Mesenteric fat pad (tissue), 1 donor: Measurements from ENCODE around the gene CPOX. TPM values are rescaled to one million over a fixed set of nuclear protein-coding genes. Genes with fewer than 3 reads are reported as not detected.

ENCODE experiments used
- DNase-seq: peaks from one replicate; pipeline ENCODE4 v3.0.0-alpha.2; 2020; ENCODE audit warnings: low spot score
- total RNA-seq: library from RNA; stranded (reverse); fragmentation: NEBNext Ultra II Directional; extraction: Animal tissue kit (Norgen Biotek cat#: 25700); gene quantifications from one replicate; pipeline ENCODE4 v1.2.1, GENCODE V29; 2021
- donor health status: DM: yes; HTN: yes; CAD: no.

Gene CPOX
- total RNA-seq, 1 donor from 2014 or later, result 14.7 TPM

GRCh38 chr3:98541695-98542094 lies 51.7 kb downstream of the CPOX start:
- no peak for DNase-seq

GRCh38 chr3:98540346-98540745 lies 53.1 kb downstream of the CPOX start:
- DNase-seq, result no peak

- DNase-seq, result no peak
Observed at GRCh38 chr3:98536456-98537017, 56.9 kb downstream of the CPOX start.

GRCh38 chr3:98534734-98535133 lies 58.7 kb downstream of the CPOX start:
- DNase-seq, result no peak

- no peak for DNase-seq
Observed at GRCh38 chr3:98534168-98534567, 59.2 kb downstream of the CPOX start.

- DNase-seq, result no peak
Observed at GRCh38 chr3:98532709-98533571, 60.5 kb downstream of the CPOX start.

GRCh38 chr3:98532275-98532637 lies 61.2 kb downstream of the CPOX start:
- DNase-seq, result no peak

- no peak for DNase-seq
Observed at GRCh38 chr3:98531622-98532274, 61.7 kb downstream of the CPOX start, which contains the start of gene GPR15. Gene GPR15 (plus strand): TSS chr3:98531978. CDS start chr3:98532034, 56 bp downstream.

GRCh38 chr3:98530676-98531075 lies 62.7 kb downstream of the CPOX start:
- no peak for DNase-seq

GRCh38 chr3:98529856-98530459 lies 63.5 kb downstream of the CPOX start:
- DNase-seq, result no peak

Other genes starting within 250 kb of the CPOX start
- not detected for gene OR5K4, start 239.8 kb downstream of the CPOX start, total RNA-seq
- gene OR5K3, start 202.9 kb downstream of the CPOX start, total RNA-seq, result not detected
- not detected for gene OR5K1, start 130.4 kb downstream of the CPOX start, total RNA-seq
- gene OR5K2, start 95.9 kb downstream of the CPOX start, total RNA-seq, result not detected
- 79.2 TPM for gene CLDND1, start 70.7 kb downstream of the CPOX start, total RNA-seq
- not detected for gene GPR15, start 61.6 kb downstream of the CPOX start, total RNA-seq
- 9.4 TPM for gene ST3GAL6, start 169.7 kb upstream of the CPOX start, total RNA-seq